Vagina (tissue), 2 donors: ENCODE data around the gene PAX7. TPM values are rescaled to one million over a fixed set of nuclear protein-coding genes. Genes with fewer than 3 reads are reported as not detected.

ENCODE experiments used
- DNase-seq, 2 donors: peaks; one replicate each; pipeline ENCODE4 v3.0.0-alpha.2; 2017; ENCODE audit errors: extremely low spot score in 2 of 2
- H3K27ac ChIP-seq: fragments of 200-600 bp; sonication (generic); one replicate; pipeline ENCODE4 v1.5.1; 2019
- H3K27me3 ChIP-seq: fragments of 200-600 bp; sonication (generic); one replicate; pipeline ENCODE4 v1.5.1; 2019
- H3K36me3 ChIP-seq, 2 donors: fragments of 200-600 bp; sonication (generic); one replicate each; pipeline ENCODE4 v1.5.1; 2017 to 2019
- H3K4me1 ChIP-seq: fragments of 200-600 bp; sonication (generic); one replicate; pipeline ENCODE4 v1.5.1; 2019
- H3K4me3 ChIP-seq, 2 donors: fragments of 200-600 bp; sonication (generic); 1 replicate in 1 of 2; 2 replicates in 1 of 2; pipeline ENCODE4 v1.5.1; 2016 to 2019
- H3K9me3 ChIP-seq: fragments of 200-600 bp; sonication (generic); one replicate; pipeline ENCODE4 v1.5.1; 2019
- POLR2A ChIP-seq, 2 donors: fragments of 450-650 bp; IDR thresholded peaks; one replicate each; pipeline ENCODE4 v1.6.1; 2017; ENCODE audit warnings: antibody characterized with exemption in 2 of 2, mild to moderate bottlenecking in 2 of 2, moderate library complexity in 2 of 2
- POLR2AphosphoS5 ChIP-seq, 2 donors: sonication (generic); formaldehyde crosslinking; IDR thresholded peaks; one replicate each; pipeline ENCODE4 v1.9.0; 2017; ENCODE audit warnings: antibody characterized with exemption in 2 of 2, mild to moderate bottlenecking in 2 of 2, low read depth in 1 of 2; ENCODE audit not compliant: insufficient read depth in 1 of 2
- intact Hi-C: fragments of 100-400 bp; cut with DNase I; formaldehyde crosslinking; loops from one replicate; pipeline ENCODE4 v1.15.1; 2023
- total RNA-seq: library from RNA; depleted of rRNA; stranded (reverse); fragments of >200 nt; gene quantifications from one replicate; pipeline ENCODE4 v1.2.3, GENCODE V29; 2016
- TF ChIP-seq, protein P1 (sequence below), 3 experiments: fragments of 450-650 bp in 2 of 3; fragments of 200-600 bp in 1 of 3; sonication (generic) in 1 of 3; IDR thresholded peaks; one replicate each; pipeline ENCODE4 v1.5.1; 2017 to 2019; ENCODE audit warnings: antibody characterized with exemption in 3 of 3, mild to moderate bottlenecking in 2 of 3, moderate library complexity in 2 of 3

The PAX7 gene
- total RNA-seq, 1 donor from 2014 or later: not detected

DNA sequence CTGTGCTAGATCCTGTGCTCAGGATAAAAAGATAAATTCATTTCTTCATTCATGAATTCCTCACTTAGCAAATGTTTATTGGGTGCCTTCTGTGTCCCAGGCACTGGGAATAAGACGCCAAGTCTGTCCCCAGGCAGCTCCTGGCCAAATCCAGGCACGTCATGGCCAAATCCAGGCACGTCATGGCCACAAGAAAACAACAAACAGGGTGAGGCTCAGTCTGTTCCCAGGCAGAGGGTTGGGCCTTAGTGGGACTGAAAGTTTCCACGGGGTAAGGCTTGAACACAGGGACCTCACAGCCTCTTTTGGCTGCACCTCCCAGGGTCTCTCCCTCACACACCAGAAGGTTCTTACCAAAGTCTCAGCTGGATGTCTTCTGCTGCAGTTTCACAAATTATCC, 95.7 kb downstream of the PAX7 start:
- H3K4me1 ChIP-seq: no peaks in the 10 kb centered on the region
- H3K27me3 ChIP-seq: no peaks in the 10 kb centered on the region
- H3K27ac ChIP-seq: no peak overlapping the region
- intact Hi-C loops: no loop called here
- TF ChIP-seq POLR2A (IDR thresholded peaks at IDR 0.05): no peak
- TF ChIP-seq POLR2AphosphoS5 (IDR thresholded peaks at IDR 0.05; ENCODE audit: insufficient read depth in 1 of 2, low read depth in 1 of 2): no peak
- TF ChIP-seq, protein P1, sequence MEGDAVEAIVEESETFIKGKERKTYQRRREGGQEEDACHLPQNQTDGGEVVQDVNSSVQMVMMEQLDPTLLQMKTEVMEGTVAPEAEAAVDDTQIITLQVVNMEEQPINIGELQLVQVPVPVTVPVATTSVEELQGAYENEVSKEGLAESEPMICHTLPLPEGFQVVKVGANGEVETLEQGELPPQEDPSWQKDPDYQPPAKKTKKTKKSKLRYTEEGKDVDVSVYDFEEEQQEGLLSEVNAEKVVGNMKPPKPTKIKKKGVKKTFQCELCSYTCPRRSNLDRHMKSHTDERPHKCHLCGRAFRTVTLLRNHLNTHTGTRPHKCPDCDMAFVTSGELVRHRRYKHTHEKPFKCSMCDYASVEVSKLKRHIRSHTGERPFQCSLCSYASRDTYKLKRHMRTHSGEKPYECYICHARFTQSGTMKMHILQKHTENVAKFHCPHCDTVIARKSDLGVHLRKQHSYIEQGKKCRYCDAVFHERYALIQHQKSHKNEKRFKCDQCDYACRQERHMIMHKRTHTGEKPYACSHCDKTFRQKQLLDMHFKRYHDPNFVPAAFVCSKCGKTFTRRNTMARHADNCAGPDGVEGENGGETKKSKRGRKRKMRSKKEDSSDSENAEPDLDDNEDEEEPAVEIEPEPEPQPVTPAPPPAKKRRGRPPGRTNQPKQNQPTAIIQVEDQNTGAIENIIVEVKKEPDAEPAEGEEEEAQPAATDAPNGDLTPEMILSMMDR (IDR thresholded peaks at IDR 0.05): no peak
- no peaks in the 10 kb centered on the region for H3K36me3 ChIP-seq
- H3K4me3 ChIP-seq: no peak overlapping the region
- H3K9me3 ChIP-seq: no peaks in the 10 kb centered on the region
- DNase-seq: no peak

DNA sequence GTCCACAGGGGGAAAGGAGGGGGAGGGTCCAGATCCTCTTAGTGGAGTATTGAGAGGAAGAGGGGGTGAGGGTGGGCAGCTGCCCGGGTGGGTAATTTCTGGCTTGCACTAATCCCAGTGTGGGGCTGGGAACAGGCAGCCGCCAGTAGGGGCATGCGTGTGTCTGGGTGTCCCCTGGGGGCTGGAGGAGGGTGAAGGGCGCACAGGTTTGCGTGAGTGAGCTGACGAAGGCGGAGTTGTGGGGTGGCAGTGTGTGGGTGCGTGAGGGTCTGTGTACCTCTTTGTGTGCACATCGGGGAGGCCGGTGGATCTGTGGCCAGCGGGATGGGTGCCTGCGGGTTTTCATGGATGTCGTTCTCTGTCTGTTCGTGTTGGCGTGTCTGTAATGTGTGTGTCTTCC, 97.3 kb downstream of the PAX7 start:
- TF ChIP-seq, protein P1 (IDR thresholded peaks at IDR 0.05): no peak
- TF ChIP-seq POLR2AphosphoS5 (IDR thresholded peaks at IDR 0.05; ENCODE audit: insufficient read depth in 1 of 2, low read depth in 1 of 2): no peak
- no peak for TF ChIP-seq POLR2A (IDR thresholded peaks at IDR 0.05)
- Histone ChIP-seq H3K27me3 (no peaks in the 10 kb centered on the region), H3K4me3 (no peak overlapping the region), H3K27ac (no peak overlapping the region), H3K4me1 (no peaks in the 10 kb centered on the region), H3K36me3 (no peaks in the 10 kb centered on the region), H3K9me3 (no peaks in the 10 kb centered on the region)
- no peak for DNase-seq
- intact Hi-C loops: no loop called here

DNA sequence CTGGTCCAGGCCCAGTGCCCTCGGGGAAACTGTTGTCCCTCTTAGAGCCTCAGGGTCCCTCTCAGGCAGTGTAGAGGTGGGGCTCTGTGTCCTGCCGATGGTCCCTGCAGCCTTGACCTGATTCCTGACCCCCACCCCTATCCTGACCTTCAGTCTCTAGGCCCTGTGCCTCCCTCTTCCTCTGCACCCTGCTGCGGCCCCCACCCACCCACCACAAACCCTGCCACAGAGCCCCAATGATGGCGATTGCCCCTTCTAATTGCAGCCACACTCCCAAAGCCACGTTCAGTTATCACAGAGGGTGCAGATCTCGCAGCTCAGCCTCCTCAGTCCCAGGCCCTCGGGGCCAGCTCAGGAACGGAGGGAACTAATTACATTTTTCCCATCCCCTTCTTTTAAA, 99.7 kb downstream of the PAX7 start:
- no peaks in the 10 kb centered on the region for H3K27me3 ChIP-seq
- DNase-seq: no peak
- no peak overlapping the region for H3K4me3 ChIP-seq
- H3K9me3 ChIP-seq: no peaks in the 10 kb centered on the region
- H3K36me3 ChIP-seq: no peaks in the 10 kb centered on the region
- intact Hi-C loops: no loop called here
- TF ChIP-seq POLR2AphosphoS5 (IDR thresholded peaks at IDR 0.05; ENCODE audit: insufficient read depth in 1 of 2, low read depth in 1 of 2) (no peak), POLR2A (IDR thresholded peaks at IDR 0.05) (no peak)
- TF ChIP-seq, protein P1 (IDR thresholded peaks at IDR 0.05): no peak
- H3K4me1 ChIP-seq: no peaks in the 10 kb centered on the region
- H3K27ac ChIP-seq: no peak overlapping the region

DNA sequence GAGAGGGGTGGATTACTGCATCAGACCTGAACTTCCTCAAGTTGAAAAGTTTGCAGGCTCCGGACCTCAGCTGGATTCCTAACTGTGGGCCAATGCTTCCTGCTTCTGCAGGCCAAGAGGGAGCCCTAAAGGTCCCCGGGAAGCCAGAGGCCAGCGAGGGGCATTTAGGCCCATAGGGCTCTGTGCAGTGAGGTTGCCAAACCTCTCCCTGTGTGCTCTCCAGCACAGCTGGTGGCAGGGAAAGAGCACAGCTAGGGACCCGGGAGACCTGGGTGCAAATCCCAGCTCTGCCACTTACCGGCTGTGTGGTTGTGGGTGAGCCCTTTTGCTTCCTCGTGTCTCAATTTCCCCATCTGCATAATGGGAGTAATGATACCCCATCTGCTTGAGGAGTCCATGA, 100.5 kb downstream of the PAX7 start:
- Histone ChIP-seq H3K27ac (no peak overlapping the region), H3K4me3 (no peak overlapping the region), H3K9me3 (no peaks in the 10 kb centered on the region), H3K4me1 (no peaks in the 10 kb centered on the region), H3K27me3 (no peaks in the 10 kb centered on the region), H3K36me3 (no peaks in the 10 kb centered on the region)
- TF ChIP-seq, protein P1 (IDR thresholded peaks at IDR 0.05): no peak
- TF ChIP-seq POLR2AphosphoS5 (IDR thresholded peaks at IDR 0.05; ENCODE audit: insufficient read depth in 1 of 2, low read depth in 1 of 2) (no peak), POLR2A (IDR thresholded peaks at IDR 0.05) (no peak)
- intact Hi-C loops: no loop called here
- DNase-seq: no peak

DNA sequence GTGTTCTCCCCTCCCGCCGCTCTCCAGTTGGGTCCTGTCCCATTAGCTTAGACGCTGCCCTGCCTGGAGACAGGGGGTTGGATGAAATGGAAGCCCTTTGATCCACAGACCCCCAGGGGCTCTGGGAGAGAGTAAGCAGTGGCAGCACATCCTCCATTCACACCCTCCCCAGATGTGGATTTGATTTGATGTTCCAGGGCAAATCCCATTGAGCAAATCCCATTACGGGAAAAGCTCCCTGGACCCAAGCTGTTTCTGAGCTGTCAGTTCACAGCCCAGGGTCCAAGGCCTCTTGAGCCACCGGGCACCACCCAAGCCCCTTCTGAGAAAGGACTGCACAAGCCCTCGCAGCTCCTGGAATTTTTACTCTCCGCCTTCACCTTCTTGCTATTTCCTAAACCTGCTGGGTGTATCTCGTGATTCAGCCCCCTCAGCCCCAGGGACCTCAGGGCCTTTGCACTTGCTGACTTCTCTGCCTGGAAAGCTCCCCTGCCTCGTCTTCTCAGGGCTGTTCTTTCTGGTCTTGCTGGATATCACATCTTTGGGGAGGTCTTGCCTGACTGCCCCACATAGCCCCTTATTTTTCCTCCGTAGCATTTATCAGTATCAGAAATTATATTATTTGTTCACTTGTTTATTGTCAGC, 101.1 kb downstream of the PAX7 start:
- TF ChIP-seq, protein P1 (IDR thresholded peaks at IDR 0.05): no peak
- no peak for TF ChIP-seq POLR2A (IDR thresholded peaks at IDR 0.05)
- TF ChIP-seq POLR2AphosphoS5 (IDR thresholded peaks at IDR 0.05; ENCODE audit: insufficient read depth in 1 of 2, low read depth in 1 of 2): no peak
- intact Hi-C loops: no loop called here
- Histone ChIP-seq H3K27ac (no peak overlapping the region), H3K27me3 (no peaks in the 10 kb centered on the region), H3K4me3 (no peak overlapping the region), H3K36me3 (no peaks in the 10 kb centered on the region), H3K9me3 (no peaks in the 10 kb centered on the region), H3K4me1 (no peaks in the 10 kb centered on the region)
- no peak for DNase-seq
